ENCODE data around the gene ARHGEF19.

GRCh38 chr1:16221499-16221898, 9.0 kb upstream of the ARHGEF19 start:
- TF ChIP-seq CTCF (IDR thresholded peaks at IDR 0.05) (no peak), POLR2A (IDR thresholded peaks at IDR 0.05) (no peak)

Data from heart left ventricle (tissue), 13 donors.